ENCODE measurements around the gene ACY1.

DNA sequence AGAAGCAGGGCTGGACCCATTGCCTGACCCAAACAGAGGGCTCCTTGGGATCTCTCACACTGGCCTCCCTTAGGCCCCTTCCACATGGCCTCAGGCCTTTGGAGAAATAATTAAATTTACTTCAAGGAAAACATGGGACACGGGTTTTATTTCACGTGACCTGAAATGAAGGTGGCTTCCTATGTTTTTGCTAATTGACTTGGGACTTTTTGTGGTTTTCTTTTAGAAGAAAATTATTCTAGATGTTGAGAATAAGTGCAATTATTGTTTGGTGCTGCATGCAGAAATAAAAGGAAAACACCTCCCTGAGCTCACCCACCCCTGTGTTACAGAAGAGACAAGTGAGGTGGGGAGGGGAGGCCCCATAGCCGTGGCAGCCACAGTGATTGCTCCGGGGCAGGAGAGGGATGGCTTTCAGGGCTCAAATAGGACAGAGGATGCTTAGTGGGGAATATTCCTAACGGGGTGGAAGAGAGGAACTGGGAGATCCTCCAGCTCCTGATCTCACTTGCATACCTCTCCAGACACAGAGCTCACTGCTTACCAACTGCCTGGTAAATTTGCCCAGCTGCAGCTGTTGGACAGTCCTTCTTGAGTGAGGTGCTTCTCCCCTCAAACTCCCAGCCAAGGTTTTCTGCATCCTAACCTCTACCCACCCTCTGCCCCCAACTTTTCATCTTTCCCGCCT, 41.6 kb downstream of the ACY1 start:
- TF ChIP-seq CTCF (IDR thresholded peaks at IDR 0.05) (no peak), POLR2A (IDR thresholded peaks at IDR 0.05) (no peak)

Measured in esophagus squamous epithelium (tissue), 4 donors.